NCI-H187 treated with DMSO at 0.1 percent for 48 hours (cell line): ENCODE data around the gene PTP4A2.
A peak's percentile ranks its signal among the peaks of the same experiment; 100 is the strongest.

Experiments
- DNase-seq: peaks from one replicate; lab custom pipeline; 2025; lab: John Stamatoyannopoulos, UW

Gene PTP4A2

GRCh38 chr1:31938184-31938975 lies at the start of gene PTP4A2:
PTP4A2 (minus strand) TSS chr1:31938368; CDS start chr1:31919065, 19,303 bp downstream.
- peak; percentile 57 for DNase-seq

GRCh38 chr1:31987135-31987619 lies 49.0 kb upstream of the PTP4A2 start:
- DNase-seq, result peak; percentile 40

- DNase-seq, result no peak
Observed at GRCh38 chr1:31985430-31985829, 47.3 kb upstream of the PTP4A2 start.

GRCh38 chr1:31984419-31985347 lies 46.5 kb upstream of the PTP4A2 start:
- DNase-seq, result no peak

GRCh38 chr1:31981972-31982371 lies 43.8 kb upstream of the PTP4A2 start:
- DNase-seq, result no peak

- DNase-seq, result no peak
Observed at GRCh38 chr1:31981456-31981839, 43.3 kb upstream of the PTP4A2 start.

- no peak for DNase-seq
Observed at GRCh38 chr1:31980835-31981455, 42.8 kb upstream of the PTP4A2 start.

- no peak for DNase-seq
Observed at GRCh38 chr1:31978843-31979400, 40.8 kb upstream of the PTP4A2 start.

- no peak for DNase-seq
Observed at GRCh38 chr1:31977385-31978131, 39.4 kb upstream of the PTP4A2 start.

GRCh38 chr1:31976401-31976800 lies 38.2 kb upstream of the PTP4A2 start:
- no peak for DNase-seq

GRCh38 chr1:31970873-31971272 lies 32.7 kb upstream of the PTP4A2 start:
- DNase-seq, result no peak

- DNase-seq, result no peak
Observed at GRCh38 chr1:31961536-31961935, 23.4 kb upstream of the PTP4A2 start.

- no peak for DNase-seq
Observed at GRCh38 chr1:31959521-31960340, 21.6 kb upstream of the PTP4A2 start.

- DNase-seq, result no peak
Observed at GRCh38 chr1:31957701-31958674, 19.8 kb upstream of the PTP4A2 start.

- DNase-seq, result no peak
Observed at GRCh38 chr1:31955917-31956736, 18.0 kb upstream of the PTP4A2 start.

GRCh38 chr1:31954607-31955283 lies 16.6 kb upstream of the PTP4A2 start:
- no peak for DNase-seq

- no peak for DNase-seq
Observed at GRCh38 chr1:31952825-31953220, 14.7 kb upstream of the PTP4A2 start.

- DNase-seq, result no peak
Observed at GRCh38 chr1:31951276-31951675, 13.1 kb upstream of the PTP4A2 start.
